ENCODE data around the gene ATP5F1D. TPM values are rescaled to one million over a fixed set of nuclear protein-coding genes. Genes with fewer than 3 reads are reported as not detected.

Gene ATP5F1D
- total and polyA plus RNA-seq, 2 of the 13 experiments (the other 11 are each of a cell fraction or from before 2014, with no cell fraction given) = 39.4 to 78.7 TPM

DNA sequence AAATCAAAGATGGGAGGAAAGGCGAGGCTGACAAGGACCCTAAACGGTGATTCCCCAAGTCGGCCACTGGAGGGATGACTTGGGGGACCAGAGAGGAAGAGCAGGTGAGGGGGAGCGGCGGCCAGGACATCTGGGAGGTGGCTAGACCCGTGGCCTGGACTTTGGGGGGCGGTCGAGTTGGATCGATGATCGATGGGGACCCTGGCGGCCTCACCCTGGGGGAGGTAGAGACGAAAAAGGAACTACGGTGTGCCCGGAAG is 19.9 kb downstream of the ATP5F1D start (continued):
- TF ChIP-seq, protein P1, sequence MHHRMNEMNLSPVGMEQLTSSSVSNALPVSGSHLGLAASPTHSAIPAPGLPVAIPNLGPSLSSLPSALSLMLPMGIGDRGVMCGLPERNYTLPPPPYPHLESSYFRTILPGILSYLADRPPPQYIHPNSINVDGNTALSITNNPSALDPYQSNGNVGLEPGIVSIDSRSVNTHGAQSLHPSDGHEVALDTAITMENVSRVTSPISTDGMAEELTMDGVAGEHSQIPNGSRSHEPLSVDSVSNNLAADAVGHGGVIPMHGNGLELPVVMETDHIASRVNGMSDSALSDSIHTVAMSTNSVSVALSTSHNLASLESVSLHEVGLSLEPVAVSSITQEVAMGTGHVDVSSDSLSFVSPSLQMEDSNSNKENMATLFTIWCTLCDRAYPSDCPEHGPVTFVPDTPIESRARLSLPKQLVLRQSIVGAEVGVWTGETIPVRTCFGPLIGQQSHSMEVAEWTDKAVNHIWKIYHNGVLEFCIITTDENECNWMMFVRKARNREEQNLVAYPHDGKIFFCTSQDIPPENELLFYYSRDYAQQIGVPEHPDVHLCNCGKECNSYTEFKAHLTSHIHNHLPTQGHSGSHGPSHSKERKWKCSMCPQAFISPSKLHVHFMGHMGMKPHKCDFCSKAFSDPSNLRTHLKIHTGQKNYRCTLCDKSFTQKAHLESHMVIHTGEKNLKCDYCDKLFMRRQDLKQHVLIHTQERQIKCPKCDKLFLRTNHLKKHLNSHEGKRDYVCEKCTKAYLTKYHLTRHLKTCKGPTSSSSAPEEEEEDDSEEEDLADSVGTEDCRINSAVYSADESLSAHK (CRISPR knock-in tag; IDR thresholded peaks at IDR 0.05; ENCODE audit: borderline replicate concordance) = no peak
- TF ChIP-seq ZBTB7B (CRISPR knock-in tag; IDR thresholded peaks at IDR 0.05) = no peak
- no peak for TF ChIP-seq YEATS4 (CRISPR knock-in tag; IDR thresholded peaks at IDR 0.05; ENCODE audit: borderline replicate concordance)
- no peak for TF ChIP-seq SIN3B (IDR thresholded peaks at IDR 0.05; ENCODE audit: low read length)
- no peak for TF ChIP-seq KDM3A (CRISPR knock-in tag; IDR thresholded peaks at IDR 0.05; ENCODE audit: low read depth)
- no peak for TF ChIP-seq SOX5 (CRISPR knock-in tag; IDR thresholded peaks at IDR 0.05; ENCODE audit: borderline replicate concordance)
- TF ChIP-seq, protein P2, sequence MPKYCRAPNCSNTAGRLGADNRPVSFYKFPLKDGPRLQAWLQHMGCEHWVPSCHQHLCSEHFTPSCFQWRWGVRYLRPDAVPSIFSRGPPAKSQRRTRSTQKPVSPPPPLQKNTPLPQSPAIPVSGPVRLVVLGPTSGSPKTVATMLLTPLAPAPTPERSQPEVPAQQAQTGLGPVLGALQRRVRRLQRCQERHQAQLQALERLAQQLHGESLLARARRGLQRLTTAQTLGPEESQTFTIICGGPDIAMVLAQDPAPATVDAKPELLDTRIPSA (CRISPR knock-in tag; IDR thresholded peaks at IDR 0.05; ENCODE audit: borderline replicate concordance) = 0 out of 2 replicates have a peak, but pooled peaks have one; percentile 37
- no peak for TF ChIP-seq ZNF354B (CRISPR knock-in tag; IDR thresholded peaks at IDR 0.05)
- TF ChIP-seq NAIF1 (CRISPR knock-in tag; IDR thresholded peaks at IDR 0.05; ENCODE audit: borderline replicate concordance) = no peak
- TF ChIP-seq, protein P3, sequence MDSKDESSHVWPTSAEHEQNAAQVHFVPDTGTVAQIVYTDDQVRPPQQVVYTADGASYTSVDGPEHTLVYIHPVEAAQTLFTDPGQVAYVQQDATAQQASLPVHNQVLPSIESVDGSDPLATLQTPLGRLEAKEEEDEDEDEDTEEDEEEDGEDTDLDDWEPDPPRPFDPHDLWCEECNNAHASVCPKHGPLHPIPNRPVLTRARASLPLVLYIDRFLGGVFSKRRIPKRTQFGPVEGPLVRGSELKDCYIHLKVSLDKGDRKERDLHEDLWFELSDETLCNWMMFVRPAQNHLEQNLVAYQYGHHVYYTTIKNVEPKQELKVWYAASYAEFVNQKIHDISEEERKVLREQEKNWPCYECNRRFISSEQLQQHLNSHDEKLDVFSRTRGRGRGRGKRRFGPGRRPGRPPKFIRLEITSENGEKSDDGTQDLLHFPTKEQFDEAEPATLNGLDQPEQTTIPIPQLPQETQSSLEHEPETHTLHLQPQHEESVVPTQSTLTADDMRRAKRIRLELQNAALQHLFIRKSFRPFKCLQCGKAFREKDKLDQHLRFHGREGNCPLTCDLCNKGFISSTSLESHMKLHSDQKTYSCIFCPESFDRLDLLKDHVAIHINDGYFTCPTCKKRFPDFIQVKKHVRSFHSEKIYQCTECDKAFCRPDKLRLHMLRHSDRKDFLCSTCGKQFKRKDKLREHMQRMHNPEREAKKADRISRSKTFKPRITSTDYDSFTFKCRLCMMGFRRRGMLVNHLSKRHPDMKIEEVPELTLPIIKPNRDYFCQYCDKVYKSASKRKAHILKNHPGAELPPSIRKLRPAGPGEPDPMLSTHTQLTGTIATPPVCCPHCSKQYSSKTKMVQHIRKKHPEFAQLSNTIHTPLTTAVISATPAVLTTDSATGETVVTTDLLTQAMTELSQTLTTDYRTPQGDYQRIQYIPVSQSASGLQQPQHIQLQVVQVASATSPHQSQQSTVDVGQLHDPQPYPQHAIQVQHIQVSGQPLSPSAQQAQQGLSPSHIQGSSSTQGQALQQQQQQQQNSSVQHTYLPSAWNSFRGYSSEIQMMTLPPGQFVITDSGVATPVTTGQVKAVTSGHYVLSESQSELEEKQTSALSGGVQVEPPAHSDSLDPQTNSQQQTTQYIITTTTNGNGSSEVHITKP (CRISPR knock-in tag; IDR thresholded peaks at IDR 0.05; ENCODE audit: low read depth) = no peak
- TF ChIP-seq ESRRA (CRISPR knock-in tag; IDR thresholded peaks at IDR 0.05; ENCODE audit: low read depth) = no peak
- TF ChIP-seq ZBTB20 (CRISPR knock-in tag; IDR thresholded peaks at IDR 0.05; ENCODE audit: borderline replicate concordance, low read depth) = 0 out of 2 replicates have a peak, but pooled peaks have one; percentile 6
- TF ChIP-seq ZSCAN25 (CRISPR knock-in tag; IDR thresholded peaks at IDR 0.05) = no peak
- TF ChIP-seq, protein P4, sequence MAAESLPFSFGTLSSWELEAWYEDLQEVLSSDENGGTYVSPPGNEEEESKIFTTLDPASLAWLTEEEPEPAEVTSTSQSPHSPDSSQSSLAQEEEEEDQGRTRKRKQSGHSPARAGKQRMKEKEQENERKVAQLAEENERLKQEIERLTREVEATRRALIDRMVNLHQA (CRISPR knock-in tag; IDR thresholded peaks at IDR 0.05) = no peak
- TF ChIP-seq, protein P5, sequence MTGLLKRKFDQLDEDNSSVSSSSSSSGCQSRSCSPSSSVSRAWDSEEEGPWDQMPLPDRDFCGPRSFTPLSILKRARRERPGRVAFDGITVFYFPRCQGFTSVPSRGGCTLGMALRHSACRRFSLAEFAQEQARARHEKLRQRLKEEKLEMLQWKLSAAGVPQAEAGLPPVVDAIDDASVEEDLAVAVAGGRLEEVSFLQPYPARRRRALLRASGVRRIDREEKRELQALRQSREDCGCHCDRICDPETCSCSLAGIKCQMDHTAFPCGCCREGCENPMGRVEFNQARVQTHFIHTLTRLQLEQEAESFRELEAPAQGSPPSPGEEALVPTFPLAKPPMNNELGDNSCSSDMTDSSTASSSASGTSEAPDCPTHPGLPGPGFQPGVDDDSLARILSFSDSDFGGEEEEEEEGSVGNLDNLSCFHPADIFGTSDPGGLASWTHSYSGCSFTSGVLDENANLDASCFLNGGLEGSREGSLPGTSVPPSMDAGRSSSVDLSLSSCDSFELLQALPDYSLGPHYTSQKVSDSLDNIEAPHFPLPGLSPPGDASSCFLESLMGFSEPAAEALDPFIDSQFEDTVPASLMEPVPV (CRISPR knock-in tag; IDR thresholded peaks at IDR 0.05) = no peak
- TF ChIP-seq, protein P6, sequence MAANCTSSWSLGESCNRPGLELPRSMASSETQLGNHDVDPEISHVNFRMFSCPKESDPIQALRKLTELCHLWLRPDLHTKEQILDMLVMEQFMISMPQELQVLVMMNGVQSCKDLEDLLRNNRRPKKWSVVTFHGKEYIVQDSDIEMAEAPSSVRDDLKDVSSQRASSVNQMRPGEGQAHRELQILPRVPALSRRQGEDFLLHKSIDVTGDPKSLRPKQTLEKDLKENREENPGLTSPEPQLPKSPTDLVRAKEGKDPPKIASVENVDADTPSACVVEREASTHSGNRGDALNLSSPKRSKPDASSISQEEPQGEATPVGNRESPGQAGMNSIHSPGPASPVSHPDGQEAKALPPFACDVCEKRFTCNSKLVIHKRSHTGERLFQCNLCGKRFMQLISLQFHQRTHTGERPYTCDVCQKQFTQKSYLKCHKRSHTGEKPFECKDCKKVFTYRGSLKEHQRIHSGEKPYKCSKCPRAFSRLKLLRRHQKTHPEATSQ (CRISPR knock-in tag; IDR thresholded peaks at IDR 0.05; ENCODE audit: borderline replicate concordance) = no peak
- no peak for TF ChIP-seq ZNF546 (CRISPR knock-in tag; conservative IDR thresholded peaks at IDR 0.05)
- TF ChIP-seq FOXC1 (CRISPR knock-in tag; IDR thresholded peaks at IDR 0.05; ENCODE audit: borderline replicate concordance) = no peak
- no peak for TF ChIP-seq SMAD3 (CRISPR knock-in tag; IDR thresholded peaks at IDR 0.05)
- no peak for TF ChIP-seq NCOA1 (CRISPR knock-in tag; IDR thresholded peaks at IDR 0.05)

Data from HepG2 (cell line).